Measurements from ENCODE around the gene AGBL1.
"Not testable (repeated sequence)": the region's sequence is repeated elsewhere in the genome, so short reads cannot be mapped to it uniquely, and the experiment has no call there.

The AGBL1 gene

DNA sequence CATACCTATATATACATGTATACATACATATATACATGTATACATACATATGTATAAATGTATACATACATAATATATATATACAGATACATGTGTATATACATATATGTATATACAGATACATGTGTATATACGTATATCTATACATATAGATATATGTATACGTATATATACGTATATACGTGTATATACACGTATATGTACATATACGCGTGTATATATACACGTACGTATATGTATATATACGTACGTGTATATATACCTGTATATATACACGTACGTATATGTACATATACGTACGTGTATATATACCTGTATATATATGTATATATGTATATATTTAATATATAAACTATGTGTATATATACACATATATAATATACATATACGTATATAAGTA, 955.2 kb downstream of the AGBL1 start:
- FAIRE-seq: no peak
- no peak for DNase-seq (ENCODE audit: insufficient read length, low spot score)
- TF ChIP-seq, protein P1, sequence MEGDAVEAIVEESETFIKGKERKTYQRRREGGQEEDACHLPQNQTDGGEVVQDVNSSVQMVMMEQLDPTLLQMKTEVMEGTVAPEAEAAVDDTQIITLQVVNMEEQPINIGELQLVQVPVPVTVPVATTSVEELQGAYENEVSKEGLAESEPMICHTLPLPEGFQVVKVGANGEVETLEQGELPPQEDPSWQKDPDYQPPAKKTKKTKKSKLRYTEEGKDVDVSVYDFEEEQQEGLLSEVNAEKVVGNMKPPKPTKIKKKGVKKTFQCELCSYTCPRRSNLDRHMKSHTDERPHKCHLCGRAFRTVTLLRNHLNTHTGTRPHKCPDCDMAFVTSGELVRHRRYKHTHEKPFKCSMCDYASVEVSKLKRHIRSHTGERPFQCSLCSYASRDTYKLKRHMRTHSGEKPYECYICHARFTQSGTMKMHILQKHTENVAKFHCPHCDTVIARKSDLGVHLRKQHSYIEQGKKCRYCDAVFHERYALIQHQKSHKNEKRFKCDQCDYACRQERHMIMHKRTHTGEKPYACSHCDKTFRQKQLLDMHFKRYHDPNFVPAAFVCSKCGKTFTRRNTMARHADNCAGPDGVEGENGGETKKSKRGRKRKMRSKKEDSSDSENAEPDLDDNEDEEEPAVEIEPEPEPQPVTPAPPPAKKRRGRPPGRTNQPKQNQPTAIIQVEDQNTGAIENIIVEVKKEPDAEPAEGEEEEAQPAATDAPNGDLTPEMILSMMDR (IDR thresholded peaks at IDR 0.05; ENCODE audit: insufficient read depth, missing control alignments): no peak

DNA sequence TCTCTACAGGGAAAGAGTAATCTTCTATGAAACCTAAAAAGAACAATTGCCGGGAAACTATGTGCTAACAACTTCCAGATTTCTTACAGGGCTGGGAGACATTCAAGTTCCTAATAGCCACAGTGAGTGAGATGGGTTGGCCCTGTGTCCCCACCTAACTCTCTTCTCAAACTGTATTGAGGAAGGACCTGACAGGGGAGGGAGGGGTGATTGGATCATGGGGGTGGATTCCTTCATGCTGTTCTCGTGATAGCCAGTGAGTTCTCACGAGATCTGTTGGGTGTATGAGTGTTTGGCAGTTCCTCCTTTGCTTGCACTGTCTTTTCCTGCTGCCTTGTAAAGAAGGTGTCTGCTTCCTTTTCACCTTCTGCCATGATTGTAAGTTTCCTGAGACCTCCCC, 958.7 kb downstream of the AGBL1 start:
- TF ChIP-seq, protein P1 (IDR thresholded peaks at IDR 0.05; ENCODE audit: insufficient read depth, missing control alignments): no peak
- FAIRE-seq: no peak
- DNase-seq (ENCODE audit: insufficient read length, low spot score): no peak

DNA sequence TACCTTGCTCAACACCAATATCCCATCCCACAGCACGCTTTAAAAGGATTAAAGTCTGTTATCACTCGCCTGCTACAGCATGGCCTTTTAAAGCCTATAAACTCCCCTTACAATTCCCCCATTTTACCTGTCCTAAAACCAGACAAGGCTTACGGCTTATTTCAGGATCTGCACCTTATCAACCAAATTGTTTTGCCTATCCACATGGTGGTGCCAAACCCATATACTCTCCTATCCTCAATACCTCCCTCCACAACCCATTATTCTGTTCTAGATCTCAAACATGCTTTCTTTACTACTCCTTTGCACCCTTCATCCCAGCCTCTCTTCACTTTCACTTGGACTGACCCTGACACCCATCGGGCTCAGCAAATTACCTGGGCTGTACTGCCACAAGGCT, 962.9 kb downstream of the AGBL1 start:
- not testable (repeated sequence) for FAIRE-seq; DNase-seq (ENCODE audit: insufficient read length, low spot score)

DNA sequence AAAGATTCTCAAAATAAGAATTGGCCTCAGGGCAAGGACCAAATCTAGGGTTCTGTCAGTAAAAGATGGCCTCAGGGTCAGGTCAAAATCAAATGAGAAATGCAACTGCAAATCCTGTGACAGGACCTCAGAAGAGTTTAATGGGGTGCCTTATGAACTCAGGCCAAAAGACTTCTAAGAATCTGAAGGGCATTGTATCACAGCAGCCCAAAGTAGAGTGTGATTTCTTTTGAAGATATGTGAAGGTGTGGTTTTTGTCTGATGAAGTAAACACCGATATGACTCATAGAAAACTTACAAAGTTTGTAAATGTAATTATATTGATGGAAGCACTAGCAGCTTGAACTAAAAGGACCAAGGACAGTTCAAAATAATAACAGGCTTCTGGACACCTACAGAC, 966.1 kb downstream of the AGBL1 start:
- TF ChIP-seq, protein P1 (IDR thresholded peaks at IDR 0.05; ENCODE audit: insufficient read depth, missing control alignments): no peak
- FAIRE-seq: no peak
- DNase-seq (ENCODE audit: insufficient read length, low spot score): no peak

DNA sequence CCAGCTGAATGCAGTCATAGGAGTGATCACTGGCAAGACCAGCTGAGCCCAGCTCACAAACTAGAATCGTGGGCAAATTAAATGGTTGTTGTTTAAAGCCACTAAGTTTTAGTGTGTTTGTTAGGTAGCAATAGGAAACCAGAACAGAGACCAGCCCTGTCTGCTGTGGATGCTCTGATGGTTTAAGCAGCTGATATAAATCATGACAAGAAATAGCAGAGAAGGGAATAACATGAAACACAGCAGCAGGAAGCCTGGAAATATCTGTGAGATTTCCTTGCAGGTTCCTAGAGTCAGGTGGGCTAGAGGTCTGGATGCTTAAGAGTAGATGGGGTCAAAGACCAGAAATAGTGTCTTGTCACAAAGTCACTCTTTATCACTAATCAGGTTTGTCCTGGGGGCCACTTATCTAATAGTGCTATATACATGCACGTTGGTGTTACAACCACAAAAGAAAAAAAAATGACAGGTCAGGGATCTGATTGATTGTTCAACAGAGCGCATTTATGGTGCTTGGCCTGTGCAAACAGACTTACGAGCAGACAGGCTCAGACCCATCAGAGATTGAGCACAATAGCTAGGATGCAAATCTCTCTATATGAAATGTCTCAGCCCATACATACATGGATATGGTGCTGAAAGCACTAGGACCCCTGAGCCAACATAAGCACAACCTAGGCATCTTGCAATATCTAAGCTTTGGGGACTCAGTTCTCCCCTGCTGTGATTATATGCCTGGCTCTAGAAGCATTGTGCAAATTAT, 967.7 kb downstream of the AGBL1 start:
- no peak for DNase-seq (ENCODE audit: insufficient read length, low spot score)
- FAIRE-seq: no peak
- TF ChIP-seq, protein P1 (IDR thresholded peaks at IDR 0.05; ENCODE audit: insufficient read depth, missing control alignments): no peak
